Vagina (tissue), 2 donors: ENCODE measurements around the gene RSPO1. TPM values are rescaled to one million over a fixed set of nuclear protein-coding genes. Genes with fewer than 3 reads are reported as not detected.

Source experiments
- DNase-seq, 2 donors: peaks; one replicate each; pipeline ENCODE4 v3.0.0-alpha.2; 2017; ENCODE audit errors: extremely low spot score in 2 of 2
- H3K27ac ChIP-seq: fragments of 200-600 bp; sonication (generic); one replicate; pipeline ENCODE4 v1.5.1; 2019
- H3K27me3 ChIP-seq: fragments of 200-600 bp; sonication (generic); one replicate; pipeline ENCODE4 v1.5.1; 2019
- H3K36me3 ChIP-seq, 2 donors: fragments of 200-600 bp; sonication (generic); one replicate each; pipeline ENCODE4 v1.5.1; 2017 to 2019
- H3K4me1 ChIP-seq: fragments of 200-600 bp; sonication (generic); one replicate; pipeline ENCODE4 v1.5.1; 2019
- H3K4me3 ChIP-seq, 2 donors: fragments of 200-600 bp; sonication (generic); 1 replicate in 1 of 2; 2 replicates in 1 of 2; pipeline ENCODE4 v1.5.1; 2016 to 2019
- H3K9me3 ChIP-seq: fragments of 200-600 bp; sonication (generic); one replicate; pipeline ENCODE4 v1.5.1; 2019
- CTCF ChIP-seq, 3 experiments: fragments of 450-650 bp in 2 of 3; fragments of 200-600 bp in 1 of 3; sonication (generic) in 1 of 3; IDR thresholded peaks; one replicate each; pipeline ENCODE4 v1.5.1; 2017 to 2019; ENCODE audit warnings: antibody characterized with exemption in 3 of 3, mild to moderate bottlenecking in 2 of 3, moderate library complexity in 2 of 3
- POLR2A ChIP-seq, 2 donors: fragments of 450-650 bp; IDR thresholded peaks; one replicate each; pipeline ENCODE4 v1.6.1; 2017; ENCODE audit warnings: antibody characterized with exemption in 2 of 2, mild to moderate bottlenecking in 2 of 2, moderate library complexity in 2 of 2
- POLR2AphosphoS5 ChIP-seq, 2 donors: sonication (generic); formaldehyde crosslinking; IDR thresholded peaks; one replicate each; pipeline ENCODE4 v1.9.0; 2017; ENCODE audit warnings: antibody characterized with exemption in 2 of 2, mild to moderate bottlenecking in 2 of 2, low read depth in 1 of 2; ENCODE audit not compliant: insufficient read depth in 1 of 2
- intact Hi-C: fragments of 100-400 bp; cut with DNase I; formaldehyde crosslinking; loops from one replicate; pipeline ENCODE4 v1.15.1; 2023
- total RNA-seq: library from RNA; depleted of rRNA; stranded (reverse); fragments of >200 nt; gene quantifications from one replicate; pipeline ENCODE4 v1.2.3, GENCODE V29; 2016

The RSPO1 gene
- total RNA-seq, 1 donor from 2014 or later: 23.3 TPM

DNA sequence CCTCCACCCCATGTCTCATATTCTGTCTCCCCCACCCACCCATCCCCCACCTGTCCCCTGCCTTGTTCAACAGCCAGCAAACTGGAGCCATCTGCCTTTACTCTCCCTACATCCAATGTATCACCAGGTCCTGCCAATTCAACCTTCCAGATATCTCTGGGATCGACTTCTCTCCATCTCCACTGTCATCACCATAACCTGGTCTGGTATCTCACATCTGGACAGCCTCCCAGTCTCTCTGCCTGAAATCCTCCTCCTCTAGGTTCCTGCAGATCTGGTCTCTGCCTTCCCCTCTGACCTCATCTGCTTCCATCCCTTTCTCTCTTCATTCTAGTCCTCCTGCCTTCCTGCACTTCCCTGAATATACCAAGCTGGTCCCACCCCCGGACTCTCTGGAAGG lies 35.4 kb upstream of the RSPO1 start:
- DNase-seq: no peak
- H3K4me3 ChIP-seq: no peak overlapping the region
- no peaks in the 10 kb centered on the region for H3K4me1 ChIP-seq
- no peaks in the 10 kb centered on the region for H3K9me3 ChIP-seq
- no peak overlapping the region for H3K27ac ChIP-seq
- H3K36me3 ChIP-seq: no peaks in the 10 kb centered on the region
- intact Hi-C loops: no loop called here
- no peak for TF ChIP-seq POLR2A (IDR thresholded peaks at IDR 0.05)
- no peak for TF ChIP-seq CTCF (IDR thresholded peaks at IDR 0.05)
- no peak for TF ChIP-seq POLR2AphosphoS5 (IDR thresholded peaks at IDR 0.05; ENCODE audit: insufficient read depth in 1 of 2, low read depth in 1 of 2)
- no peaks in the 10 kb centered on the region for H3K27me3 ChIP-seq

GRCh38 chr1:37667023-37667671 lies 32.5 kb upstream of the RSPO1 start:
- Histone ChIP-seq H3K9me3 (no peaks in the 10 kb centered on the region), H3K4me1 (no peaks in the 10 kb centered on the region), H3K4me3 (no peak overlapping the region), H3K36me3 (no peaks in the 10 kb centered on the region), H3K27me3 (no peaks in the 10 kb centered on the region), H3K27ac (no peak overlapping the region)
- peak in 1 of 2 donors; percentile 81 for TF ChIP-seq POLR2AphosphoS5 (IDR thresholded peaks at IDR 0.05; ENCODE audit: insufficient read depth in 1 of 2, low read depth in 1 of 2)
- TF ChIP-seq POLR2A (IDR thresholded peaks at IDR 0.05): no peak
- intact Hi-C loops: no loop called here
- DNase-seq: no peak

DNA sequence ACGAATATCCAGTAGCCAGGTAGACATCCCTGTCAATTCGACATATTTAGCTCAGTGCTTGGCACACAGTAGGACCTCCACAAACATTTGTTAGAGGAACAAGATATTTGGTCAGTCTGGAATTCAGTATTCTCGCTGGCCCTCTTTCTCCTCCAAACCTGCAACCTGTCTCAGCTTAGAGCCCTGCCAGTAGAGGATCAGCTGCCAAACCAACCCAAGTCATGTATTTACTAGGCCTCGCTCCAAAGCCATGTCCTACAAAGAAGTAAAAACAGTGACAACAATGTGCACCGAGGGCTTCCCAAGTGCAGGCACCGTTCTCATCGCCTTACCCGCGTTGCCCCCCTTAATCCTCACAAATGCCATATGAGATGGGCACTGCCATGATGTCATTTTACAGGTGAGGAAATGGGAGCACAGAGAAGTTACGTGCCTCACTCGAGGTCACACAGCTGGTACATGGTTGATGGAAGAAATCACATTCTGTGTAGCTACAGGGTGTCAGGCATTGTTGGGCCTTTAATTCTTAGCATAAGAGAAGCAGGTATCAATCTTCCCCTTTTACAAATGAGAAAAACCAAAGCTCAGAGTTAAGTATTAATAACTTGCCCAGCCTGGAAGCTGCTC lies 31.7 kb upstream of the RSPO1 start:
- Histone ChIP-seq H3K27ac (no peak overlapping the region), H3K4me3 (no peak overlapping the region), H3K4me1 (no peaks in the 10 kb centered on the region), H3K27me3 (no peaks in the 10 kb centered on the region), H3K9me3 (no peaks in the 10 kb centered on the region), H3K36me3 (no peaks in the 10 kb centered on the region)
- no peak for DNase-seq
- no peak for TF ChIP-seq CTCF (IDR thresholded peaks at IDR 0.05)
- intact Hi-C loops: no loop called here

DNA sequence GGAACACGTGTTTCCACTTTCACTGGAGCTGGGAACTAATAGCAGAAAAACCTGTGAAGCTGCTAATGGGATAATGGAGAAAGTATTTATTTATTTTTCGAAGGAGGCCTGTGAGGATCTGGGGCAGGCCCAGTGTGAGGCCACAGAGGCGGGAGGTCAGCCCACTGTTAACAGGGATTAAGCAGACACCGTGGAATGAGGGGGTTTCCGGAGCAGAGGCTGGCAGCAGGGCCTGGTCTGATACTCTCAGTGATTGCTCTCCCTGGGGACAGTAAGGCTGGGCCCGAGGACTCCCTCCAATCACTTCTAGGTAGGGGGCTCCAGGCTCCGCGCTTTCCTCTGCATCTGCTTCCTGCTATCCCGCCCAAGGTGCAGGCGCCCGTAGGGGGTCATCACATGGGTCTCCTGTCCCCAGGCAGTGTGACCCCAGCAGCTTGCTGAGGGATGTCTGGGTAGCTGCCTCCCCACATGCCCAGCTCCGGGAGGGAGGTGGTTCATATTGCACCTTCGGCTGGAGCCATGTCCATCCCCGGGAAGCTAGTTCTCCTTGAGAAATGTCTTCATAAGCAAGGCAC lies 28.8 kb upstream of the RSPO1 start:
- H3K4me1 ChIP-seq: no peaks in the 10 kb centered on the region
- no peak for DNase-seq
- no peaks in the 10 kb centered on the region for H3K27me3 ChIP-seq
- no peak for TF ChIP-seq POLR2A (IDR thresholded peaks at IDR 0.05)
- no peak for TF ChIP-seq CTCF (IDR thresholded peaks at IDR 0.05)
- no peak for TF ChIP-seq POLR2AphosphoS5 (IDR thresholded peaks at IDR 0.05; ENCODE audit: insufficient read depth in 1 of 2, low read depth in 1 of 2)
- H3K9me3 ChIP-seq: no peaks in the 10 kb centered on the region
- H3K4me3 ChIP-seq: no peak overlapping the region
- no peaks in the 10 kb centered on the region for H3K36me3 ChIP-seq
- no peak overlapping the region for H3K27ac ChIP-seq
- intact Hi-C loops: no loop called here

DNA sequence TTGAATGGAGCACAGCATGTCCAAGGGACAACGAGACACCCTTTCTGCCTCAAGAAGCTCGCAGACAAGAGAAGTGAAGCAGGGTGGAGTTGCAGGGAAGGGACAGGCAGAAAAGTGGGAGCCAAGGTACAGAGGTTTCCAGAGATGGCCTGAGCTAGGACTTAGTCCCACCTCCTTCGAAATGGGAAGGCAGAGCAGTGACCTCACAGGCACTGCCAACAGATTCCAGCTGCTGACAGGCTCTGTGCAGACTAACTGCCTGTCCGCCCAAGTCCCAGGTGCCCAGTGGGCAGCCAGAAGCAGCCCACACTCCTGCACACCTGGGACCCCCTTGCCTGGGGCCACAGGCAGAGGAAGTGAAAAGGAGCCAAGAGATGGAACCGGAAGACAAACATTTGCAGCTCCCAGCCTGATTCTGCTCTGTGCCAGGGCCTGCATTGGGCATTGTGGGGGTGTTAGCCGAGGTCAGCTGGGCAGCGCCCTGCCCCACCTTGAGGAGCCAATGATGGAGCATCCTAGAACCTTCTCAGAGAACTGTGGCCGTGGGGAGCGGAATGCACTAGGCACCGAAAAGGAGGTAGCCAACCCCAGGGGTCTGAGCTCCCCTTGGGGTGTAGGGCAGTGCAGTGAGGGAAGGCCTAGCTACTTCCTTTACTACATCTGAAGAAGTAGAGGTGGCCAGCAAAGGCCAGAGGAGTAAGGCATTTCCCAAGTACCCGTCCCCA lies 27.5 kb upstream of the RSPO1 start:
- Histone ChIP-seq H3K36me3 (no peaks in the 10 kb centered on the region), H3K4me1 (no peaks in the 10 kb centered on the region), H3K4me3 (no peak overlapping the region), H3K27ac (no peak overlapping the region), H3K9me3 (no peaks in the 10 kb centered on the region), H3K27me3 (no peaks in the 10 kb centered on the region)
- intact Hi-C loops: no loop called here
- TF ChIP-seq POLR2A (IDR thresholded peaks at IDR 0.05): no peak
- no peak for TF ChIP-seq CTCF (IDR thresholded peaks at IDR 0.05)
- TF ChIP-seq POLR2AphosphoS5 (IDR thresholded peaks at IDR 0.05; ENCODE audit: insufficient read depth in 1 of 2, low read depth in 1 of 2): no peak
- no peak for DNase-seq
